ENCODE measurements around the gene DPYSL5.

DNA sequence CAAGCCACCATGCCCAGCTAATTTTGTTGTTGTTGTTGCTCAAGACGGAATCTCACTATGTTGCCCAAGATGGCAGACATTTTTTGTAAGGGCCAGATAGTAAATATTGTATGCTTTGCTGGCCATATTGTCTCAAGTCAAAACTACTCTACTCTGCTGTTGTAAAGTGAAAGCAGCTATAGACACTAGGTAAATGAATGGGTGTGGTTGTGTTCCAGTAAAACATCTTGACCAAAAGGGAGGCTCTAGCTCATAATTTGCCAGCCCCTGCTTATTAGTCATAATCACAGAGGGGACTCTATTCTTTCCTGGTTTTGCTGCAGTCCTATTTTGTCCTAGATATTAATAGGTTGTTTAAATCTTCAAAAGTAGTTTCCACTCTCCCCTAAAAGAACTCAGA lies 147.1 kb downstream of the DPYSL5 start:
- TF ChIP-seq POLR2A (IDR thresholded peaks at IDR 0.05; ENCODE audit: low read depth) (no peak), POLR2AphosphoS5 (IDR thresholded peaks at IDR 0.05) (no peak)
- TF ChIP-seq, protein P1, sequence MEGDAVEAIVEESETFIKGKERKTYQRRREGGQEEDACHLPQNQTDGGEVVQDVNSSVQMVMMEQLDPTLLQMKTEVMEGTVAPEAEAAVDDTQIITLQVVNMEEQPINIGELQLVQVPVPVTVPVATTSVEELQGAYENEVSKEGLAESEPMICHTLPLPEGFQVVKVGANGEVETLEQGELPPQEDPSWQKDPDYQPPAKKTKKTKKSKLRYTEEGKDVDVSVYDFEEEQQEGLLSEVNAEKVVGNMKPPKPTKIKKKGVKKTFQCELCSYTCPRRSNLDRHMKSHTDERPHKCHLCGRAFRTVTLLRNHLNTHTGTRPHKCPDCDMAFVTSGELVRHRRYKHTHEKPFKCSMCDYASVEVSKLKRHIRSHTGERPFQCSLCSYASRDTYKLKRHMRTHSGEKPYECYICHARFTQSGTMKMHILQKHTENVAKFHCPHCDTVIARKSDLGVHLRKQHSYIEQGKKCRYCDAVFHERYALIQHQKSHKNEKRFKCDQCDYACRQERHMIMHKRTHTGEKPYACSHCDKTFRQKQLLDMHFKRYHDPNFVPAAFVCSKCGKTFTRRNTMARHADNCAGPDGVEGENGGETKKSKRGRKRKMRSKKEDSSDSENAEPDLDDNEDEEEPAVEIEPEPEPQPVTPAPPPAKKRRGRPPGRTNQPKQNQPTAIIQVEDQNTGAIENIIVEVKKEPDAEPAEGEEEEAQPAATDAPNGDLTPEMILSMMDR (IDR thresholded peaks at IDR 0.05) = no peak
